CD4-positive, alpha-beta T cell (primary cell): ENCODE data around the gene DENND1A. TPM values are rescaled to one million over a fixed set of nuclear protein-coding genes. Genes with fewer than 3 reads are reported as not detected.

ENCODE experiments used
- ATAC-seq: fragments of 200-7000 bp; cut with Tn5 transposase; one replicate; pipeline ENCODE4 v1.10.0; 2022; ENCODE audit warnings: mild to moderate bottlenecking; ENCODE audit not compliant: poor library complexity
- CTCF ChIA-PET: fragments of 350-600 bp; sonication (Branson Sonifier 250); formaldehyde crosslinking; loops from one replicate; lab custom pipeline; 2021; ENCODE audit warnings: antibody characterized with exemption, inconsistent platforms; lab: Charles Lee
- POLR2A ChIA-PET: fragments of 350-600 bp; sonication (Branson Sonifier 250); formaldehyde crosslinking; loops from one replicate; lab custom pipeline; 2021; ENCODE audit warnings: antibody characterized with exemption, inconsistent platforms; lab: Charles Lee
- DNase-seq, 14 experiments: peaks; one replicate each; pipeline ENCODE4 v3.0.0-alpha.2; 2013 to 2020; ENCODE audit warnings: mixed read lengths in 2 of 14
- H3K27ac ChIP-seq, 2 donors: one replicate each; pipeline versions ENCODE4 v1.5.1 to v1.7.0; 2013; ENCODE audit warnings: low read length in 2 of 2, low read depth in 1 of 2, mild to moderate bottlenecking in 1 of 2
- H3K27me3 ChIP-seq, 2 experiments: 1 replicate in 1 of 2; 2 replicates in 1 of 2; pipeline versions ENCODE4 v1.6.1 to v1.7.0; 2013; ENCODE audit warnings: low read length in 2 of 2, control low read depth in 1 of 2, mild to moderate bottlenecking in 1 of 2, moderate library complexity in 1 of 2; ENCODE audit not compliant: insufficient read depth in 2 of 2, control insufficient read depth in 1 of 2
- H3K36me3 ChIP-seq: one replicate; pipeline ENCODE4 v1.6.1; 2013; ENCODE audit warnings: low read length, control low read depth; ENCODE audit not compliant: insufficient read depth
- H3K4me1 ChIP-seq: one replicate; pipeline ENCODE4 v1.6.1; 2013; ENCODE audit warnings: low read length, control low read depth; ENCODE audit not compliant: insufficient read depth
- H3K4me3 ChIP-seq: one replicate; pipeline ENCODE4 v1.5.1; 2013; ENCODE audit warnings: mild to moderate bottlenecking, low read length, moderate library complexity
- H3K9me3 ChIP-seq, 2 experiments: 1 replicate in 1 of 2; 2 replicates in 1 of 2; pipeline versions ENCODE4 v1.6.1 to v1.7.0; 2013; ENCODE audit warnings: low read length in 2 of 2, mild to moderate bottlenecking in 2 of 2, control low read depth in 1 of 2, moderate library complexity in 1 of 2; ENCODE audit not compliant: control insufficient read depth in 1 of 2, insufficient read depth in 1 of 2
- H3K27ac Mint-ChIP-seq: one replicate; pipeline ENCODE4 v1.8.0; 2020; ENCODE audit warnings: mixed read lengths
- H3K27me3 Mint-ChIP-seq: one replicate; pipeline ENCODE4 v1.8.0; 2021; ENCODE audit warnings: mixed read lengths
- H3K36me3 Mint-ChIP-seq: one replicate; pipeline ENCODE4 v1.8.0; 2021; ENCODE audit warnings: low read depth, mixed read lengths
- H3K4me1 Mint-ChIP-seq: one replicate; pipeline ENCODE4 v1.8.0; 2021; ENCODE audit warnings: low read depth, mixed read lengths
- H3K4me3 Mint-ChIP-seq: one replicate; pipeline ENCODE4 v1.8.0; 2020; ENCODE audit warnings: mild to moderate bottlenecking, mixed read lengths
- H3K9me3 Mint-ChIP-seq: one replicate; pipeline ENCODE4 v1.8.0; 2020; ENCODE audit warnings: mixed read lengths
- intact Hi-C, 2 experiments: fragments of 100-400 bp; cut with DNase I in 1 of 2; cut with micrococcal nuclease in 1 of 2; formaldehyde crosslinking; loops; one replicate each; pipeline versions ENCODE4 v1.15.1 to v1.9.0; 2023 to 2025; cut with DNase I, micrococcal nuclease
- total RNA-seq, 174 experiments: library from RNA in 2 of 174; stranded (reverse) in 2 of 174; gene quantifications; one replicate each; pipeline ENCODE4 v1.2.3 and lab custom pipeline; 2021 to 2026
- TF ChIP-seq, protein P1 (sequence below): fragments of 200-600 bp; IDR thresholded peaks from one replicate; pipeline ENCODE4 v1.8.0; 2022; ENCODE audit warnings: antibody characterized with exemption, mild to moderate bottlenecking

The DENND1A gene
- total RNA-seq, 2 experiments from 2014 or later: 20.0 to 20.6 TPM

DNA sequence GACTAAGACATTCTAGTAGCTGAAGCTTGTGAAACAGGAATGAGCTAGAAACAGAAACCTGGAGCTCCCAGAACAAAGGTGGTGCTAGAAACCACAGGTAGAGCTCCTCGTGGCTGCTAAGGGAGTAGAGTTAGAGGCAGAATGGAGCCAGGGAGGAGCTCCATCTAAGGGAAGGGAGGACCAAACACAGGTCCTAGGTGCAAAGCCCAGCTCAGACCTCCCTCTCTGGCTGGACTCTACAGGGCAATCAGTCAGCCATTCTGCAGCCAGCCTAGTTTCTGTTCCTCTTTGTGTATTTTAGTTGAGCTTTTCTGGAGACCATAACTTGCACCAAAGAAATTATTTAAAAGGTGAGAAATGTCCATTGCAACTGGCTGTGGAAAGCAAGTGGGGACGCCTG is 503.5 kb downstream of the DENND1A start:
- Histone ChIP-seq H3K9me3 (no peaks in the 10 kb centered on the region), H3K4me3 (no peak overlapping the region), H3K27me3 (no peaks in the 10 kb centered on the region), H3K4me1 (no peaks in the 10 kb centered on the region), H3K27ac (no peak overlapping the region), H3K36me3 (peaks cover 13% of the 10 kb centered on the region)
- DNase-seq: no peak
- ChIA-PET POLR2A (no interaction called here), CTCF (no interaction called here)
- Mint-ChIP-seq H3K9me3 (no peaks in the 10 kb centered on the region), H3K4me3 (no peak overlapping the region), H3K4me1 (no peaks in the 10 kb centered on the region), H3K36me3 (peaks cover 59% of the 10 kb centered on the region), H3K27me3 (no peaks in the 10 kb centered on the region), H3K27ac (no peak overlapping the region)
- ATAC-seq: no peak
- intact Hi-C loops: no loop called here
- TF ChIP-seq, protein P1, sequence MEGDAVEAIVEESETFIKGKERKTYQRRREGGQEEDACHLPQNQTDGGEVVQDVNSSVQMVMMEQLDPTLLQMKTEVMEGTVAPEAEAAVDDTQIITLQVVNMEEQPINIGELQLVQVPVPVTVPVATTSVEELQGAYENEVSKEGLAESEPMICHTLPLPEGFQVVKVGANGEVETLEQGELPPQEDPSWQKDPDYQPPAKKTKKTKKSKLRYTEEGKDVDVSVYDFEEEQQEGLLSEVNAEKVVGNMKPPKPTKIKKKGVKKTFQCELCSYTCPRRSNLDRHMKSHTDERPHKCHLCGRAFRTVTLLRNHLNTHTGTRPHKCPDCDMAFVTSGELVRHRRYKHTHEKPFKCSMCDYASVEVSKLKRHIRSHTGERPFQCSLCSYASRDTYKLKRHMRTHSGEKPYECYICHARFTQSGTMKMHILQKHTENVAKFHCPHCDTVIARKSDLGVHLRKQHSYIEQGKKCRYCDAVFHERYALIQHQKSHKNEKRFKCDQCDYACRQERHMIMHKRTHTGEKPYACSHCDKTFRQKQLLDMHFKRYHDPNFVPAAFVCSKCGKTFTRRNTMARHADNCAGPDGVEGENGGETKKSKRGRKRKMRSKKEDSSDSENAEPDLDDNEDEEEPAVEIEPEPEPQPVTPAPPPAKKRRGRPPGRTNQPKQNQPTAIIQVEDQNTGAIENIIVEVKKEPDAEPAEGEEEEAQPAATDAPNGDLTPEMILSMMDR: no peak

GRCh38 chr9:123425836-123426365 is 504.0 kb downstream of the DENND1A start:
- Histone ChIP-seq H3K9me3 (no peaks in the 10 kb centered on the region), H3K27me3 (no peaks in the 10 kb centered on the region), H3K27ac (no peak overlapping the region), H3K36me3 (peaks cover 10% of the 10 kb centered on the region), H3K4me3 (no peak overlapping the region), H3K4me1 (no peaks in the 10 kb centered on the region)
- Mint-ChIP-seq H3K27me3 (no peaks in the 10 kb centered on the region), H3K4me1 (no peaks in the 10 kb centered on the region), H3K36me3 (peaks cover 54% of the 10 kb centered on the region), H3K4me3 (no peak overlapping the region), H3K27ac (no peak overlapping the region), H3K9me3 (no peaks in the 10 kb centered on the region)
- TF ChIP-seq, protein P1: no peak
- ChIA-PET POLR2A (no interaction called here), CTCF (no interaction called here)
- ATAC-seq (no peak), DNase-seq (no peak)
- intact Hi-C loops: no loop called here

DNA sequence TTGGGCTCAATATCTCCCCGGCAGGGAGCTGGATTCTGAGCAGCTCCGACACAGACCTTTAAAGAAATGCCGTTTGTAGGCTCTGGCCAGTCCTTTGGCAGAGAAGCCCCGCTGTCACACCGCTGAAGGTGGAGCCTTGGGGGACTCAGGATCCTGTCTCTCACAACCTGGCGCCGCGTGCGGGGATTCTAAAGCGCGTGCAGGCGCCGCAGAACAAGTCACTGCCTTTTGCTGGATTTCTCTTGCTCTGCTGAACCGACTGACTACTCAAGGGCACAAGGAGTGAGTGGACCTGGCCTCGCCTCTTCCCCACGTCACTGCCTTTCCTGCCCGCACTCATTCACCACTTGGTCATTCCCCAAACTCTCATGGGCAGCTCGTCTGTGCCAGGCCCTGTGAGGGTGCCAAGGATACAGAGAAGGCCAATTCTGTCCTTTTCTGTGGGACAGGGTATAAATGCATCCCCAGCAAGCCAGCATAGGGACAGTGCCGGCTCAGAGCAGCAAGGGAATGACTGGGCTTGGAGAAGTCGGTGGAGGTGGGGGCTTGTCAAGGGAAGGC is 504.6 kb downstream of the DENND1A start:
- Mint-ChIP-seq H3K9me3 (no peaks in the 10 kb centered on the region), H3K27me3 (no peaks in the 10 kb centered on the region), H3K4me1 (no peaks in the 10 kb centered on the region), H3K27ac (no peak overlapping the region), H3K4me3 (no peak overlapping the region), H3K36me3 (peaks cover 50% of the 10 kb centered on the region)
- Histone ChIP-seq H3K4me3 (no peak overlapping the region), H3K9me3 (no peaks in the 10 kb centered on the region), H3K27ac (no peak overlapping the region), H3K36me3 (peaks cover 9% of the 10 kb centered on the region), H3K4me1 (no peaks in the 10 kb centered on the region), H3K27me3 (no peaks in the 10 kb centered on the region)
- ChIA-PET POLR2A (no interaction called here), CTCF (no interaction called here)
- ATAC-seq (no peak), DNase-seq (no peak)
- TF ChIP-seq, protein P1: no peak
- intact Hi-C loops: no loop called here
